ENCODE data around the gene NUP210. TPM values are rescaled to one million over a fixed set of nuclear protein-coding genes. Genes with fewer than 3 reads are reported as not detected.

Gene NUP210
- total RNA-seq, 4 donors from 2014 or later = 11.6 to 81.7 (median 29.8) TPM

- H3K4me1 ChIP-seq = no peaks in the 10 kb centered on the region
- H3K36me3 ChIP-seq = peaks cover 0 to 21% (median 0%) of the 10 kb centered on the region in 3 donors
- no peak overlapping the region for H3K4me3 ChIP-seq
- TF ChIP-seq CTCF (IDR thresholded peaks at IDR 0.05) (no peak), POLR2A (IDR thresholded peaks at IDR 0.05) (no peak)
- DNase-seq = no peak
- H3K27me3 ChIP-seq = no peaks in the 10 kb centered on the region
- H3K27ac ChIP-seq = peak overlapping the region in 1 of 4 donors; percentile 42
- no peaks in the 10 kb centered on the region for H3K9me3 ChIP-seq
Observed at GRCh38 chr3:13348100-13348499, 72.0 kb downstream of the NUP210 start.

- H3K9me3 ChIP-seq = no peaks in the 10 kb centered on the region
- H3K4me1 ChIP-seq = no peaks in the 10 kb centered on the region
- H3K4me3 ChIP-seq = no peak overlapping the region
- H3K36me3 ChIP-seq = peaks cover 0 to 21% (median 0%) of the 10 kb centered on the region in 3 donors
- no peak for DNase-seq
- H3K27me3 ChIP-seq = no peaks in the 10 kb centered on the region
- H3K27ac ChIP-seq = peak overlapping the region in 1 of 4 donors; percentile 1
- TF ChIP-seq CTCF (IDR thresholded peaks at IDR 0.05) (no peak), POLR2A (IDR thresholded peaks at IDR 0.05) (no peak)
Observed at GRCh38 chr3:13347390-13347950, 72.7 kb downstream of the NUP210 start.

- Histone ChIP-seq H3K4me1 (no peaks in the 10 kb centered on the region), H3K27ac (peak overlapping the region in 1 of 4 donors; percentile 1), H3K9me3 (no peaks in the 10 kb centered on the region), H3K27me3 (no peaks in the 10 kb centered on the region), H3K4me3 (no peak overlapping the region), H3K36me3 (peaks cover 0 to 16% (median 0%) of the 10 kb centered on the region in 3 donors)
- peak in 2 of 3 donors; percentile 67 for DNase-seq
- no peak for TF ChIP-seq CTCF (IDR thresholded peaks at IDR 0.05)
- no peak for TF ChIP-seq POLR2A (IDR thresholded peaks at IDR 0.05)
Observed at GRCh38 chr3:13346481-13347389, 73.4 kb downstream of the NUP210 start.

- Histone ChIP-seq H3K9me3 (no peaks in the 10 kb centered on the region), H3K27me3 (no peaks in the 10 kb centered on the region), H3K4me1 (no peaks in the 10 kb centered on the region), H3K27ac (no peak overlapping the region), H3K4me3 (no peak overlapping the region), H3K36me3 (peaks cover 0 to 7% (median 0%) of the 10 kb centered on the region in 3 donors)
- TF ChIP-seq POLR2A (IDR thresholded peaks at IDR 0.05) = no peak
- no peak for DNase-seq
Observed at GRCh38 chr3:13345772-13346171, 74.3 kb downstream of the NUP210 start.

GRCh38 chr3:13345284-13345683 lies 74.8 kb downstream of the NUP210 start:
- no peak overlapping the region for H3K27ac ChIP-seq
- H3K36me3 ChIP-seq = peaks cover 0 to 7% (median 0%) of the 10 kb centered on the region in 3 donors
- TF ChIP-seq CTCF (IDR thresholded peaks at IDR 0.05) = no peak
- TF ChIP-seq POLR2A (IDR thresholded peaks at IDR 0.05) = no peak
- H3K4me3 ChIP-seq = no peak overlapping the region
- H3K9me3 ChIP-seq = no peaks in the 10 kb centered on the region
- DNase-seq = no peak
- H3K4me1 ChIP-seq = no peaks in the 10 kb centered on the region
- no peaks in the 10 kb centered on the region for H3K27me3 ChIP-seq

GRCh38 chr3:13344663-13345062 lies 75.5 kb downstream of the NUP210 start:
- Histone ChIP-seq H3K27me3 (no peaks in the 10 kb centered on the region), H3K4me1 (no peaks in the 10 kb centered on the region), H3K9me3 (no peaks in the 10 kb centered on the region), H3K27ac (no peak overlapping the region), H3K4me3 (no peak overlapping the region), H3K36me3 (peaks cover 0 to 11% (median 0%) of the 10 kb centered on the region in 3 donors)
- DNase-seq = no peak
- no peak for TF ChIP-seq CTCF (IDR thresholded peaks at IDR 0.05)
- no peak for TF ChIP-seq POLR2A (IDR thresholded peaks at IDR 0.05)
